Measurements from ENCODE around the gene TRABD2A.

DNA sequence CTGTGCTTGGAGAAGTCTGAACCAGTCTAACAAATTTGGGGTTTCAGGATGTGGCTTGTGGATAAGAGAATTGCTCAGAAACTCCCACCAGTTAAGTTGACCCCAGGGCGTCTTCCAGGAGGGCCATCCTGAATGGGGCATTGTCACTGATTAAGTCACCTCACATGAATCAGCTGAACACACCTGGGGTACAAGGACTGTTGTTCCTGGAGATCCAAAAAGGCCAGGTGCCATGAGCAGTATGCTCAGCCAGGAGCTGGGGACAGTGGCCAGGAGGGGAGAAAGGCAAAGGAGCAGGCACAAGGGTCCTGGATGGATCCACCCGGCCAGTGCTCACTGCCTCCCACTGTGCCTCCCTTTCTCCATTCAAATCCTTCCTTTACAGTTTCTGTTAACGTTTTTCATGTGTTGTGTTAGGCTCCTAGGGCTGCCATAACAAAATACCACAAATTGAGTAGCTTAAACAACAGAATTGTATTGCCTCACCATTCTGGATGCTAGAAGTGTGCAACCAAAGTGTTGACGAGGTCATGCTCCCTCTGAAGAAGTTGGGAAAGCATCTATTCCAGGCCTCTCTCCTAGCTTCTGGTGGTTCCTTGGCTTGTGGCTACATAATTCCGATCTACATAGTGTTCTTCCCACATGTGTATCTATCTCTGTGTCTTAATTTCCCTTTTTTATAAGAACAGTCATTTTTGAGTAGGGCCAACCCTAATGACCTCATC is 33.4 kb downstream of the TRABD2A start:
- TF ChIP-seq, protein P1, sequence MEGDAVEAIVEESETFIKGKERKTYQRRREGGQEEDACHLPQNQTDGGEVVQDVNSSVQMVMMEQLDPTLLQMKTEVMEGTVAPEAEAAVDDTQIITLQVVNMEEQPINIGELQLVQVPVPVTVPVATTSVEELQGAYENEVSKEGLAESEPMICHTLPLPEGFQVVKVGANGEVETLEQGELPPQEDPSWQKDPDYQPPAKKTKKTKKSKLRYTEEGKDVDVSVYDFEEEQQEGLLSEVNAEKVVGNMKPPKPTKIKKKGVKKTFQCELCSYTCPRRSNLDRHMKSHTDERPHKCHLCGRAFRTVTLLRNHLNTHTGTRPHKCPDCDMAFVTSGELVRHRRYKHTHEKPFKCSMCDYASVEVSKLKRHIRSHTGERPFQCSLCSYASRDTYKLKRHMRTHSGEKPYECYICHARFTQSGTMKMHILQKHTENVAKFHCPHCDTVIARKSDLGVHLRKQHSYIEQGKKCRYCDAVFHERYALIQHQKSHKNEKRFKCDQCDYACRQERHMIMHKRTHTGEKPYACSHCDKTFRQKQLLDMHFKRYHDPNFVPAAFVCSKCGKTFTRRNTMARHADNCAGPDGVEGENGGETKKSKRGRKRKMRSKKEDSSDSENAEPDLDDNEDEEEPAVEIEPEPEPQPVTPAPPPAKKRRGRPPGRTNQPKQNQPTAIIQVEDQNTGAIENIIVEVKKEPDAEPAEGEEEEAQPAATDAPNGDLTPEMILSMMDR (IDR thresholded peaks at IDR 0.05; ENCODE audit: insufficient read depth, low read length, poor library complexity, severe bottlenecking): no peak
- no peak for TF ChIP-seq EZH2phosphoT487 (conservative IDR thresholded peaks at IDR 0.05; ENCODE audit: low read length)
